Right ventricle myocardium superior (tissue), 1 donor: Measurements from ENCODE around the gene PIAS1. TPM values are rescaled to one million over a fixed set of nuclear protein-coding genes. Genes with fewer than 3 reads are reported as not detected.
"Not testable (repeated sequence)": the region's sequence is repeated elsewhere in the genome, so short reads cannot be mapped to it uniquely, and the experiment has no call there.

Experiments
- ATAC-seq: fragments of 200-7000 bp; cut with Tn5 transposase; one replicate; pipeline ENCODE4 v1.9.1; 2020; ENCODE audit warnings: mild to moderate bottlenecking; ENCODE audit not compliant: poor library complexity
- DNase-seq: peaks from one replicate; pipeline ENCODE4 v3.0.0-alpha.2; 2020
- intact Hi-C: fragments of 100-400 bp; cut with DNase I; formaldehyde crosslinking; loops from one replicate; pipeline ENCODE4 v1.11.2; 2022
- total RNA-seq: library from RNA; stranded (reverse); fragmentation: NEBNext Ultra II Directional; extraction: Animal tissue kit (Norgen Biotek cat#: 25700); gene quantifications from one replicate; pipeline ENCODE4 v1.2.1, GENCODE V29; 2021
- donor health status: DM: no; HTN: yes; CAD: no; lungs with severe emphysema.

Gene PIAS1
- total RNA-seq, 1 donor from 2014 or later = 21.5 TPM

- intact Hi-C loops = loop anchor here (10.0 kb wide), 1 partner anchor 98 kb away; the partner anchor contains the start of gene PIAS1
- no peak for ATAC-seq
- no peak for DNase-seq
Observed at GRCh38 chr15:68152342-68152741, 98.2 kb downstream of the PIAS1 start.

- DNase-seq (no peak), ATAC-seq (peak; percentile 68)
- intact Hi-C loops = loop anchor here (2.0 to 10.0 kb wide), 2 partner anchors 100 to 292 kb away; partner anchors contain the start of gene PIAS1
Observed at GRCh38 chr15:68154923-68155559, 100.9 kb downstream of the PIAS1 start.

GRCh38 chr15:68157074-68157473, 103.0 kb downstream of the PIAS1 start:
- DNase-seq (no peak), ATAC-seq (no peak)
- intact Hi-C loops = loop anchor here (10.0 kb wide), 1 partner anchor 102 kb away; the partner anchor contains the start of gene PIAS1

GRCh38 chr15:68158046-68158628, 104.0 kb downstream of the PIAS1 start:
- no peak for ATAC-seq
- intact Hi-C loops = loop anchor here (10.0 kb wide), 1 partner anchor 103 kb away; the partner anchor contains the start of gene PIAS1
- DNase-seq = no peak

GRCh38 chr15:68163191-68163590, 109.1 kb downstream of the PIAS1 start:
- DNase-seq = no peak
- intact Hi-C loops = no loop called here
- ATAC-seq = no peak

GRCh38 chr15:68166847-68167246, 112.7 kb downstream of the PIAS1 start:
- ATAC-seq = no peak
- no peak for DNase-seq
- intact Hi-C loops = no loop called here

- DNase-seq, ATAC-seq, intact Hi-C loops: not testable (repeated sequence)
Observed at GRCh38 chr15:68172037-68172436, 117.9 kb downstream of the PIAS1 start.

GRCh38 chr15:68173119-68173518, 119.0 kb downstream of the PIAS1 start:
- DNase-seq = no peak
- no peak for ATAC-seq
- intact Hi-C loops = no loop called here

GRCh38 chr15:68175526-68175925, 121.4 kb downstream of the PIAS1 start:
- intact Hi-C loops = no loop called here
- ATAC-seq (no peak), DNase-seq (no peak)

- ATAC-seq (no peak), DNase-seq (no peak)
- intact Hi-C loops = no loop called here
Observed at GRCh38 chr15:68176601-68177000, 122.5 kb downstream of the PIAS1 start.

GRCh38 chr15:68177742-68178141, 123.6 kb downstream of the PIAS1 start:
- peak; percentile 54 for ATAC-seq
- DNase-seq = no peak
- intact Hi-C loops = no loop called here

GRCh38 chr15:68183616-68184315, 129.7 kb downstream of the PIAS1 start:
- no peak for ATAC-seq
- intact Hi-C loops = no loop called here
- DNase-seq = no peak

- intact Hi-C loops = no loop called here
Observed at GRCh38 chr15:68184616-68185480, 130.7 kb downstream of the PIAS1 start.

GRCh38 chr15:68186671-68187397, 132.7 kb downstream of the PIAS1 start:
- no peak for DNase-seq
- ATAC-seq = peak; percentile 71
- intact Hi-C loops = no loop called here

More at GRCh38 chr15:68184616-68185480, 130.7 kb downstream of the PIAS1 start:
- DNase-seq (no peak), ATAC-seq (no peak)

GRCh38 chr15:68187559-68187958, 133.4 kb downstream of the PIAS1 start:
- intact Hi-C loops = no loop called here
- peak; percentile 94 for ATAC-seq
- DNase-seq = peak; percentile 51

GRCh38 chr15:68188647-68189046, 134.5 kb downstream of the PIAS1 start:
- no peak for ATAC-seq
- intact Hi-C loops = no loop called here

GRCh38 chr15:68190048-68190447, 135.9 kb downstream of the PIAS1 start:
- no peak for DNase-seq
- intact Hi-C loops = no loop called here
- no peak for ATAC-seq

More at GRCh38 chr15:68188647-68189046, 134.5 kb downstream of the PIAS1 start:
- DNase-seq = no peak

- no peak for ATAC-seq
- intact Hi-C loops = no loop called here
- no peak for DNase-seq
Observed at GRCh38 chr15:68191555-68191954, 137.4 kb downstream of the PIAS1 start.
